GM10248 (cell line): Measurements from ENCODE around the gene MUSK.

Experiments used
- CTCF ChIA-PET: fragments of 300-600 bp; sonication (Branson Sonifier 250); formaldehyde crosslinking; extraction: SDS; loops from one replicate; lab custom pipeline; 2021; ENCODE audit warnings: antibody characterized with exemption; lab: Yijun Ruan, JAX
- POLR2A ChIA-PET: fragments of 350-650 bp; sonication (Branson Sonifier 250); formaldehyde crosslinking; extraction: SDS; loops from one replicate; lab custom pipeline; 2020; ENCODE audit warnings: antibody characterized with exemption; lab: Yijun Ruan, JAX
- DNase-seq: peaks from one replicate; pipeline ENCODE4 v3.0.0; 2012; ENCODE audit errors: extremely low spot score
- CTCF ChIP-seq: IDR thresholded peaks from 2 replicates; pipeline ENCODE4 v1.5.1; 2012; ENCODE audit warnings: mild to moderate bottlenecking, low read depth; ENCODE audit errors: extremely low read depth, missing control alignments, control extremely low read depth

MUSK gene

GRCh38 chr9:110668570-110669167 is at the start of gene MUSK:
Gene MUSK (plus strand): TSS chr9:110668791. CDS start chr9:110668905, 114 bp downstream.
- no peak for DNase-seq
- no peak for TF ChIP-seq CTCF
- CTCF ChIA-PET = interaction anchor here (0.8 kb wide), 1 partner anchor 10 kb away, joined by 3 read pairs; no protein-coding TSS in a partner anchor
- POLR2A ChIA-PET = no interaction called here

GRCh38 chr9:110619831-110620230 is 48.8 kb upstream of the MUSK start:
- ChIA-PET CTCF (interaction anchor here (1.5 kb wide), 1 partner anchor 436 kb away, joined by 7 read pairs; no protein-coding TSS in a partner anchor), POLR2A (no interaction called here)
- no peak for DNase-seq
- no peak for TF ChIP-seq CTCF

- no peak for TF ChIP-seq CTCF
- CTCF ChIA-PET = interaction anchor here (1.5 kb wide), 1 partner anchor 437 kb away, joined by 7 read pairs; no protein-coding TSS in a partner anchor
- no peak for DNase-seq
- POLR2A ChIA-PET = no interaction called here
Observed at GRCh38 chr9:110620726-110621125, 47.9 kb upstream of the MUSK start.

- CTCF ChIA-PET = interaction anchor here (0.7 to 2.3 kb wide), 4 partner anchors 11 to 645 kb away, joined by 3 to 19 read pairs (median 4); no protein-coding TSS in a partner anchor
- POLR2A ChIA-PET = no interaction called here
- no peak for DNase-seq
- no peak for TF ChIP-seq CTCF
Observed at GRCh38 chr9:110622368-110622767, 46.2 kb upstream of the MUSK start.

GRCh38 chr9:110623462-110624025 is 45.0 kb upstream of the MUSK start:
- TF ChIP-seq CTCF = peak; percentile 62
- ChIA-PET POLR2A (no interaction called here), CTCF (interaction anchor here (0.6 to 2.3 kb wide), 23 partner anchors 11 to 1049 kb away, joined by 3 to 19 read pairs (median 4); no protein-coding TSS in a partner anchor)
- DNase-seq = peak; percentile 35

- no peak for DNase-seq
- ChIA-PET CTCF (interaction anchor here (1.0 kb wide), 1 partner anchor 10 kb away, joined by 3 read pairs; no protein-coding TSS in a partner anchor), POLR2A (no interaction called here)
- TF ChIP-seq CTCF = no peak
Observed at GRCh38 chr9:110626101-110626829, 42.3 kb upstream of the MUSK start.
